HepG2 (cell line): ENCODE results near the gene ADARB2. TPM values are rescaled to one million over a fixed set of nuclear protein-coding genes. Genes with fewer than 3 reads are reported as not detected.

Source experiments
- ATAC-seq: fragments of 200-7000 bp; cut with Tn5 transposase; 3 replicates; pipeline ENCODE4 v1.9.1; 2020; ENCODE audit warnings: mild to moderate bottlenecking, moderate library complexity
- BruUV-seq: library from RNA; stranded (reverse); fragments of 400-500 nt; replicated peaks from 2 replicates; lab custom pipeline; 2021; lab: Mats Ljungman, UMichigan
- CTCF ChIA-PET: fragments of 300-600 bp; formaldehyde crosslinking; extraction: SDS; loops from one replicate; lab custom pipeline; 2021; ENCODE audit warnings: low total read pairs, inconsistent platforms, low intra/inter-chr PET ratio; lab: Yijun Ruan, JAX
- POLR2A ChIA-PET: fragments of 350-600 bp; sonication (Branson Sonifier 250); formaldehyde crosslinking; loops from one replicate; lab custom pipeline; 2020; ENCODE audit warnings: antibody characterized with exemption, inconsistent platforms; lab: Yijun Ruan, JAX
- DNase-seq: peaks from one replicate; pipeline ENCODE4 v3.0.0-alpha.2; 2015; ENCODE audit warnings: low spot score
- FAIRE-seq: peaks from 3 replicates; lab custom pipeline; 2011; peaks lifted over from hg19 to GRCh38; lab: Jason Lieb, UNC
- H2AFZ ChIP-seq: one replicate; pipeline ENCODE4 v1.6.1; 2011; ENCODE audit warnings: low read length, inconsistent platforms
- H3K27ac ChIP-seq: fragments of 300-600 bp; 3 replicates; pipeline ENCODE4 v1.8.0; 2011; ENCODE audit warnings: mixed run types, mild to moderate bottlenecking, mixed read lengths, low read length, inconsistent platforms; ENCODE audit not compliant: insufficient read depth; ENCODE audit errors: extremely low read length
- H3K27me3 ChIP-seq, 2 experiments: fragments of 200-600 bp in 1 of 2; 2 replicates in 1 of 2; 3 replicates in 1 of 2; pipeline versions ENCODE4 v1.6.0 to v1.8.0; 2011; ENCODE audit warnings: low read length in 2 of 2, mild to moderate bottlenecking in 2 of 2, moderate library complexity in 2 of 2, inconsistent platforms in 1 of 2; ENCODE audit not compliant: insufficient read depth in 2 of 2, control insufficient read depth in 1 of 2
- H3K36me3 ChIP-seq, 2 experiments: fragments of 200-600 bp in 1 of 2; replicated peaks in 1 of 2; 2 replicates in 1 of 2; 3 replicates in 1 of 2; pipeline versions ENCODE4 v1.5.1 to v1.8.0; 2011; ENCODE audit warnings: low read length in 2 of 2, inconsistent platforms in 1 of 2; ENCODE audit not compliant: insufficient read depth in 2 of 2, control insufficient read depth in 1 of 2
- H3K4me1 ChIP-seq: 2 replicates; pipeline ENCODE4 v1.5.1; 2012; ENCODE audit warnings: low read length, inconsistent platforms; ENCODE audit not compliant: insufficient read depth
- H3K4me2 ChIP-seq: 2 replicates; pipeline ENCODE4 v1.6.0; 2011; ENCODE audit warnings: low read depth, low read length, inconsistent platforms
- H3K4me3 ChIP-seq, 3 experiments: fragments of 200-600 bp in 1 of 3; sonication (generic), shearing (Covaris generic) in 1 of 3; replicated peaks in 1 of 3; 2 replicates each; pipeline ENCODE4 v1.5.1; 2011 to 2016; ENCODE audit warnings: low read length in 3 of 3, inconsistent platforms in 2 of 3, low read depth in 2 of 3, mild to moderate bottlenecking in 2 of 3, control low read depth in 1 of 3, mixed read lengths in 1 of 3; ENCODE audit not compliant: insufficient read depth in 1 of 3
- H3K79me2 ChIP-seq: one replicate; pipeline ENCODE4 v1.6.1; 2011; ENCODE audit warnings: low read length, inconsistent platforms; ENCODE audit not compliant: insufficient read depth
- H3K9ac ChIP-seq: 2 replicates; pipeline ENCODE4 v1.6.0; 2011; ENCODE audit warnings: mild to moderate bottlenecking, low read depth, low read length, inconsistent platforms; ENCODE audit not compliant: insufficient read depth
- H3K9me3 ChIP-seq: 2 replicates; pipeline ENCODE4 v1.5.1; 2012; ENCODE audit warnings: mild to moderate bottlenecking, low read length
- H4K20me1 ChIP-seq: 2 replicates; pipeline ENCODE4 v1.6.0; 2011; ENCODE audit warnings: inconsistent platforms, mild to moderate bottlenecking, low read length, moderate library complexity; ENCODE audit not compliant: insufficient read depth
- BRD4 ChIP-seq: sonication (generic); formaldehyde crosslinking; IDR thresholded peaks from 2 replicates; pipeline ENCODE4 v1.4.0; 2020; ENCODE audit warnings: missing genetic modification reagents
- GATAD1 ChIP-seq: IDR thresholded peaks from 2 replicates; pipeline ENCODE4 v1.6.1; 2016; ENCODE audit warnings: missing genetic modification reagents, missing compliant biosample characterization
- HES4 ChIP-seq: sonication (generic); formaldehyde crosslinking; IDR thresholded peaks from 2 replicates; pipeline ENCODE4 v1.9.0; 2021; ENCODE audit warnings: mild to moderate bottlenecking, missing genetic modification reagents, borderline replicate concordance
- KDM5B ChIP-seq: sonication (generic); formaldehyde crosslinking; IDR thresholded peaks from 2 replicates; pipeline ENCODE4 v1.4.0; 2020; ENCODE audit warnings: missing genetic modification reagents, mild to moderate bottlenecking, borderline replicate concordance
- KMT2B ChIP-seq: IDR thresholded peaks from 2 replicates; pipeline ENCODE4 v1.6.1; 2016; ENCODE audit warnings: missing genetic modification reagents, missing compliant biosample characterization
- NR2C2 ChIP-seq: sonication (generic); formaldehyde crosslinking; IDR thresholded peaks from 2 replicates; pipeline ENCODE4 v1.4.0; 2020; ENCODE audit warnings: missing genetic modification reagents, mild to moderate bottlenecking, moderate library complexity, borderline replicate concordance
- PHF8 ChIP-seq: sonication (generic); formaldehyde crosslinking; IDR thresholded peaks from 2 replicates; pipeline ENCODE4 v1.5.0; 2020; ENCODE audit warnings: missing genetic modification reagents
- SRF ChIP-seq: IDR thresholded peaks from 2 replicates; pipeline ENCODE4 v1.6.1; 2011; ENCODE audit warnings: mild to moderate bottlenecking, low read depth, low read length, moderate library complexity
- ZNF232 ChIP-seq: sonication (generic); formaldehyde crosslinking; IDR thresholded peaks from 2 replicates; pipeline ENCODE4 v1.4.0; 2020; ENCODE audit warnings: missing genetic modification reagents, borderline replicate concordance
- WGBS: methylation state at CpG from one replicate; pipeline ENCODE4 v1.1.6; 2017; ENCODE audit warnings: low lambda C conversion rate; 5-methylcytosine and 5-hydroxymethylcytosine counted together
- in situ Hi-C: cut with HindIII; loops from 2 replicates; pipeline ENCODE4 v1.10.0; 2017; ENCODE audit warnings: low pct_unique_long_range_greater_than_20kb; ENCODE audit not compliant: extremely low pct_ligation_motif_present
- intact Hi-C: fragments of 100-400 bp; cut with micrococcal nuclease; formaldehyde crosslinking; loops from one replicate; pipeline ENCODE4 v1.10.0; 2022; ENCODE audit not compliant: unreplicated experiment
- polyA plus RNA-seq, 8 experiments: library from polyadenylated mRNA; depleted of rRNA in 3 of 8; stranded (reverse) in 7 of 8; unstranded in 1 of 8; fragments of >200 nt; fragmentation: Illumina TruSeq in 4 of 8; extraction: Trizol in 4 of 8; gene quantifications; 2 replicates each; pipeline versions ENCODE4 v1.2.1 to v1.2.3, GENCODE V29; 2011 to 2016; ENCODE audit warnings: low read depth in 4 of 8, missing spikeins in 1 of 8, mixed read lengths in 1 of 8; ENCODE audit not compliant: insufficient read depth in 1 of 8
- total RNA-seq, 5 experiments: library from RNA; depleted of rRNA; stranded (reverse); fragments of >200 nt; fragmentation: Illumina TruSeq; extraction: Trizol; gene quantifications; 2 replicates each; pipeline ENCODE4 v1.2.3, GENCODE V29; 2016; ENCODE audit warnings: low read depth in 1 of 5
- TF ChIP-seq, protein P1 (sequence below): sonication (generic); formaldehyde crosslinking; IDR thresholded peaks from 2 replicates; pipeline ENCODE4 v1.4.0; 2020; ENCODE audit warnings: missing genetic modification reagents, mild to moderate bottlenecking, borderline replicate concordance

The ADARB2 gene
- total and polyA plus RNA-seq, 2 of the 13 experiments (the other 11 are each of a cell fraction or from before 2014, with no cell fraction given) = not detected

DNA sequence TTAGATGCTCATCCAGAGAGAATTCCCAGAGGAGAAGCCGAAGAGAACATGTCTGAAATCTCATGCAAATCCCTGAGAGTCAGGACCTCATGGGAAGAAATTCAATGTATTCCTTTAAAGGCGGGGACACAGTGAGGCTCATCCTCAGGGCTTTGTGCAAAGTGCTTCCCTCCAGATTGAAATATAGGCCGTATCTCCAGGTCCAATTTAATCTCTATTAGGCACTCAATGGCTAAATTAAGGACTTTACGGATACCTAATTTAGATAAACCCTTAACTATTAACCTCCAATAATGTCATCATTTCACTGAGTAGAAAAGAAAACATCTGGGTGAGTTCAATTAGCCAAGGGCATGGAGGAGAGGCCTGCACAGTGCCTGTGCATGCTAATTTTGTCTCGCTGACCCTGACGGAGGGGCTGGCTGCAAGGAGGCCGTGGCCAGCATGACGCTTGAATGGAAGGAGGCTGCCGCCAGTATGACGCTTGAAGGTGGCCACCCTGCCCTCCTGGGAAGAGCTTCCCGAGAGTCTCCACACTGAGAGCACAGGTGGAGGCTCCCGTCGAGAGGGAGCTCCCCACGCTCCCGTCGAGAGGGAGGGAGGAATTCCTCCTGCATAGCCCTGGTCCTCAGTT, 287.6 kb downstream of the ADARB2 start:
- in situ Hi-C loops = no loop called here
- TF ChIP-seq KDM5B (CRISPR knock-in tag) = no peak
- TF ChIP-seq SRF = no peak
- no peak for TF ChIP-seq HES4
- TF ChIP-seq KMT2B (CRISPR knock-in tag) = no peak
- POLR2A ChIA-PET = no interaction called here

DNA sequence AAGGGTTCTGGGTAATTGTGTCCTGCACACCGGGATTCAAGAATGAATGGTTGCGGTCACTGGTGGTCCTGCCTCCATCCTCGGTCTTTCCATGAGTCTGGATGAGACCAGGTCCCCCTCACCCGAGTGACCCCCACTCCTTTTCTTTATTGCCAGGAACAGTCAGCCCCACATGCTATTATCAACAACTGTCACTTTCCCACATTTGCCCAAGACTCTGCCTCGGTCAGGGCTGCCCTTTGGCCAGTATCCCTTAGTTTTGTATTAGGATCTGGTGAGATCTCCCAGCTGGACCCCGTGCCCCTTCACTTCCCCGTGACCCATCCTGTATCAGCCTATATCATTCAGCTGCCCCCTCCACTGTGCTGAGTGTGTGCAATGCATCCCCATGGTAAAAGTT, 288.3 kb downstream of the ADARB2 start:
- ATAC-seq = no peak
- Histone ChIP-seq H3K9me3 (peaks cover 11% of the 10 kb centered on the region; the same call in 1 of the 2 replicates), H4K20me1 (no peaks in the 10 kb centered on the region), H3K27ac (no peak overlapping the region), H2AFZ (no peak overlapping the region), H3K27me3 (peaks cover 0 to 16% of the 10 kb centered on the region in 2 experiments; a peak in 2 of 5 replicates), H3K9ac (no peak overlapping the region), H3K36me3 (no peaks in the 10 kb centered on the region), H3K4me3 (no peak overlapping the region), H3K4me2 (no peak overlapping the region), H3K4me1 (no peaks in the 10 kb centered on the region), H3K79me2 (no peaks in the 10 kb centered on the region)
- intact Hi-C loops (no loop called here), in situ Hi-C loops (no loop called here)
- BruUV-seq = no TSS peak
- TF ChIP-seq NR2C2 (no peak), GATAD1 (CRISPR knock-in tag) (no peak), PHF8 (CRISPR knock-in tag) (no peak), ZNF232 (no peak), BRD4 (no peak)
- TF ChIP-seq, protein P1, sequence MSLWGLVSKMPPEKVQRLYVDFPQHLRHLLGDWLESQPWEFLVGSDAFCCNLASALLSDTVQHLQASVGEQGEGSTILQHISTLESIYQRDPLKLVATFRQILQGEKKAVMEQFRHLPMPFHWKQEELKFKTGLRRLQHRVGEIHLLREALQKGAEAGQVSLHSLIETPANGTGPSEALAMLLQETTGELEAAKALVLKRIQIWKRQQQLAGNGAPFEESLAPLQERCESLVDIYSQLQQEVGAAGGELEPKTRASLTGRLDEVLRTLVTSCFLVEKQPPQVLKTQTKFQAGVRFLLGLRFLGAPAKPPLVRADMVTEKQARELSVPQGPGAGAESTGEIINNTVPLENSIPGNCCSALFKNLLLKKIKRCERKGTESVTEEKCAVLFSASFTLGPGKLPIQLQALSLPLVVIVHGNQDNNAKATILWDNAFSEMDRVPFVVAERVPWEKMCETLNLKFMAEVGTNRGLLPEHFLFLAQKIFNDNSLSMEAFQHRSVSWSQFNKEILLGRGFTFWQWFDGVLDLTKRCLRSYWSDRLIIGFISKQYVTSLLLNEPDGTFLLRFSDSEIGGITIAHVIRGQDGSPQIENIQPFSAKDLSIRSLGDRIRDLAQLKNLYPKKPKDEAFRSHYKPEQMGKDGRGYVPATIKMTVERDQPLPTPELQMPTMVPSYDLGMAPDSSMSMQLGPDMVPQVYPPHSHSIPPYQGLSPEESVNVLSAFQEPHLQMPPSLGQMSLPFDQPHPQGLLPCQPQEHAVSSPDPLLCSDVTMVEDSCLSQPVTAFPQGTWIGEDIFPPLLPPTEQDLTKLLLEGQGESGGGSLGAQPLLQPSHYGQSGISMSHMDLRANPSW (CRISPR knock-in tag) = no peak
- 2% methylated on average over 5 of the region's 7 CpGs for WGBS
- FAIRE-seq = no peak
- ChIA-PET POLR2A (no interaction called here), CTCF (no interaction called here)
- DNase-seq = no peak

More for the DNA sequence above, 287.6 kb downstream of the ADARB2 start:
- intact Hi-C loops = no loop called here
- H3K4me1 ChIP-seq = no peaks in the 10 kb centered on the region
- CTCF ChIA-PET = no interaction called here
- H3K36me3 ChIP-seq = no peaks in the 10 kb centered on the region
- 8% methylated on average over 12 of the region's 16 CpGs for WGBS
- H3K27ac ChIP-seq = no peak overlapping the region
- no peaks in the 10 kb centered on the region for H4K20me1 ChIP-seq
- FAIRE-seq (no peak), ATAC-seq (no peak), DNase-seq (no peak)
- no peak overlapping the region for H3K9ac ChIP-seq
- no TSS peak for BruUV-seq
- no peak overlapping the region for H3K4me2 ChIP-seq
- no peak overlapping the region for H2AFZ ChIP-seq
- H3K27me3 ChIP-seq = peaks cover 0 to 16% of the 10 kb centered on the region in 2 experiments; a peak in 2 of 5 replicates
- peaks cover 4% of the 10 kb centered on the region; the same call in 1 of the 2 replicates for H3K9me3 ChIP-seq
- H3K4me3 ChIP-seq = no peak overlapping the region
- no peaks in the 10 kb centered on the region for H3K79me2 ChIP-seq
